COLO668 (cell line): ENCODE measurements around the gene CLCC1.
A peak's percentile ranks its signal among the peaks of the same experiment; 100 is the strongest.
"Not testable (repeated sequence)": the region's sequence is repeated elsewhere in the genome, so short reads cannot be mapped to it uniquely, and the experiment has no call there.

Experiments used
- DNase-seq: peaks from one replicate; lab custom pipeline; 2025; ENCODE audit not compliant: unreplicated experiment; lab: John Stamatoyannopoulos, UW

The CLCC1 gene

GRCh38 chr1:108963052-108963686 lies at the start of gene CLCC1:
Gene CLCC1, minus strand, starts transcription at chr1:108963484. Its CDS starts 13,047 bp downstream, at chr1:108950437.
- DNase-seq: peak; percentile 98

- no peak for DNase-seq
Observed at GRCh38 chr1:109011335-109011734, 48.1 kb upstream of the CLCC1 start.

GRCh38 chr1:108996622-108997021 lies 33.3 kb upstream of the CLCC1 start:
- not testable (repeated sequence) for DNase-seq

GRCh38 chr1:108983114-108983513 lies 19.8 kb upstream of the CLCC1 start:
- DNase-seq: no peak

GRCh38 chr1:108976658-108977057 lies 13.4 kb upstream of the CLCC1 start:
- no peak for DNase-seq

GRCh38 chr1:108972951-108973350 lies 9.7 kb upstream of the CLCC1 start:
- DNase-seq: no peak

- DNase-seq: no peak
Observed at GRCh38 chr1:108969346-108969745, 6.1 kb upstream of the CLCC1 start.

GRCh38 chr1:108962681-108963051 lies 618 bp downstream of the CLCC1 start:
- DNase-seq: peak; percentile 64

GRCh38 chr1:108961752-108962486 lies 1.4 kb downstream of the CLCC1 start:
- DNase-seq: peak; percentile 15

GRCh38 chr1:108961198-108961597 lies 2.1 kb downstream of the CLCC1 start:
- no peak for DNase-seq

GRCh38 chr1:108960719-108961118 lies 2.6 kb downstream of the CLCC1 start:
- DNase-seq: no peak

GRCh38 chr1:108957888-108958287 lies 5.4 kb downstream of the CLCC1 start:
- DNase-seq: no peak

- no peak for DNase-seq
Observed at GRCh38 chr1:108955881-108956280, 7.4 kb downstream of the CLCC1 start.

GRCh38 chr1:108955111-108955510 lies 8.2 kb downstream of the CLCC1 start:
- DNase-seq: no peak

GRCh38 chr1:108953452-108953851 lies 9.8 kb downstream of the CLCC1 start:
- no peak for DNase-seq

GRCh38 chr1:108951242-108951641 lies 12.0 kb downstream of the CLCC1 start:
- DNase-seq: no peak

- DNase-seq: no peak
Observed at GRCh38 chr1:108949044-108949443, 14.2 kb downstream of the CLCC1 start.

GRCh38 chr1:108947871-108948525 lies 15.3 kb downstream of the CLCC1 start:
- no peak for DNase-seq

GRCh38 chr1:108936170-108936569 lies 27.1 kb downstream of the CLCC1 start:
- no peak for DNase-seq

- DNase-seq: no peak
Observed at GRCh38 chr1:108933944-108934343, 29.3 kb downstream of the CLCC1 start.

GRCh38 chr1:108927565-108927964 lies 35.7 kb downstream of the CLCC1 start:
- not testable (repeated sequence) for DNase-seq

GRCh38 chr1:108925920-108926319 lies 37.4 kb downstream of the CLCC1 start:
- DNase-seq: no peak
